Chondrocyte (in vitro differentiated cells): ENCODE results near the gene PGC. TPM values are rescaled to one million over a fixed set of nuclear protein-coding genes. Genes with fewer than 3 reads are reported as not detected.

Source experiments
- DNase-seq: peaks from one replicate; pipeline ENCODE4 v3.0.0; 2021; ENCODE audit warnings: mixed read lengths, low spot score
- H3K27ac Mint-ChIP-seq: one replicate; pipeline ENCODE4 v1.8.0; 2021; ENCODE audit warnings: mild to moderate bottlenecking, moderate library complexity, mixed read lengths; ENCODE audit not compliant: unreplicated experiment
- H3K27me3 Mint-ChIP-seq: 2 replicates; pipeline ENCODE4 v1.8.0; 2021; ENCODE audit warnings: low read depth, mixed read lengths
- H3K36me3 Mint-ChIP-seq: 2 replicates; pipeline ENCODE4 v1.8.0; 2021; ENCODE audit warnings: low read depth, mixed read lengths
- H3K4me1 Mint-ChIP-seq: 2 replicates; pipeline ENCODE4 v1.8.0; 2021; ENCODE audit warnings: low read depth, mild to moderate bottlenecking, mixed read lengths
- H3K4me3 Mint-ChIP-seq: one replicate; pipeline ENCODE4 v1.8.0; 2021; ENCODE audit warnings: mild to moderate bottlenecking, moderate library complexity, mixed read lengths; ENCODE audit not compliant: unreplicated experiment
- H3K9me3 Mint-ChIP-seq: 2 replicates; pipeline ENCODE4 v1.8.0; 2021; ENCODE audit warnings: low read depth, mixed read lengths
- CTCF ChIP-seq: fragments of 200-600 bp; sonication (generic); IDR thresholded peaks from 2 replicates; pipeline ENCODE4 v1.5.0; 2021; ENCODE audit warnings: antibody characterized with exemption, mild to moderate bottlenecking, moderate library complexity
- total RNA-seq: library from RNA; stranded (reverse); gene quantifications from 3 replicates; pipeline ENCODE4 v1.2.1, GENCODE V29; 2021

PGC gene
- total RNA-seq, 1 donor from 2014 or later, result not detected

- Mint-ChIP-seq H3K4me1 (peaks cover 35% of the 10 kb centered on the region), H3K36me3 (no peaks in the 10 kb centered on the region), H3K27ac (peak overlapping the region; percentile 68), H3K4me3 (peak overlapping the region; percentile 68), H3K9me3 (no peaks in the 10 kb centered on the region), H3K27me3 (no peaks in the 10 kb centered on the region)
- no peak for TF ChIP-seq CTCF
- no peak for DNase-seq
Measured at GRCh38 chr6:41734666-41735426, 12.4 kb downstream of the PGC start.

- H3K9me3 Mint-ChIP-seq, result no peaks in the 10 kb centered on the region
- no peaks in the 10 kb centered on the region for H3K36me3 Mint-ChIP-seq
- peaks cover 32% of the 10 kb centered on the region for H3K4me1 Mint-ChIP-seq
- peak overlapping the region; percentile 84 for H3K4me3 Mint-ChIP-seq
- H3K27ac Mint-ChIP-seq, result peak overlapping the region; percentile 91
- TF ChIP-seq CTCF, result no peak
- peak; percentile 86 for DNase-seq
- H3K27me3 Mint-ChIP-seq, result no peaks in the 10 kb centered on the region
Measured at GRCh38 chr6:41733707-41734665, 13.2 kb downstream of the PGC start.

DNA sequence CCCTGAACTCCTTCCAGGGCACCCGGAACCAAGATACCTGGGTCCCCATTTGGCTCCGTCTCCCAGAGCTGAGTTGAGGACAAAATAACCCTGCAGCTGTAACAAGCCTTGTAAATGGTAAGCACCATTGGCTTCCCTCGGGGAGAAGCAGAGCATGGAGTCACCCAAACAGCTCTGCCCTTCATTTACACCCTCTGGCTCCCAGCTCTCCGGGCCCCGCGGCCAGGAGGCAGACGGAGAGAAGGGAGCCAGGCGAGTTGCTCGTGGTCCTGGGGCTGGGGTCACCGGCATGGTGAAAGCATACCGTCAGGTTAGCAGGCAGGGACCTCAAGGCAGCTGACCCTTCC, 13.9 kb downstream of the PGC start:
- no peaks in the 10 kb centered on the region for H3K36me3 Mint-ChIP-seq
- DNase-seq, result peak; percentile 46
- peaks cover 30% of the 10 kb centered on the region for H3K4me1 Mint-ChIP-seq
- no peaks in the 10 kb centered on the region for H3K9me3 Mint-ChIP-seq
- no peak for TF ChIP-seq CTCF
- no peaks in the 10 kb centered on the region for H3K27me3 Mint-ChIP-seq
- H3K27ac Mint-ChIP-seq, result peak overlapping the region; percentile 91
- peak overlapping the region; percentile 84 for H3K4me3 Mint-ChIP-seq

DNA sequence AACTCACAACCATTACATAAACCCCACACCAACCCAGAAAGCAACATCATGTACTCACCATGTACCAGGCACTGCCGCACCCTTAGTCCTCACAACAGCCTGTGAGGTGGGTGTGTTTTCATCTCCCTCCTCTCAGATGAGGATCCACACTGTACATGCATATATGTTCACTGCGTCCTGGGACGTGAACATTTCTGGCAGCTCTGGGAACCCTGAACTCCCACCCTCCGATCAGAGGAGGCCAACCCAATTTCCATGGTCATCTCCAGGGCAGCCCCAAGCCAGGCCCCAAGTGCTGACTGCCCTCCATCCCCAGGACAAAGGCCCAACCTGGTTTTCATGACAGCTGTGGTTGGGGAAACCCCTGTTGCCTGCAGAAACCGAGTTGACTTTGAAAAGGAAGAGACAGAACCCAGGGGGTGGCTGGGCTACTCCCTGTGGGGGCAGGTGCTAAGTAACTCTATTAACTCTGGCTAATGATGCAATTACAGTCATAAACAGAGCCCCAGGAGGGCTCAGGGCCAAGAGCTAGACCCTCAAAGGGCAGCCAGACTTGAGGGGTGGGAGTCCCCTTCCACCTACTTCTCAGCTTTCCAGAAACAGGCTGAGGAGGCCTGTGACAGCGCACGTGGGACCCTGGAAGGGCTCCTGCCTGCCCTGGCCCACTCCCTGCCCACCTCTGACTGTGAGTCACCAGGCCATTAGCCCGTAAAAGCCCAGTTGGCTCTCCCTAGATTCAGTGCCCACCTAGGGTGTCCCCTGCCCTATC, 14.4 kb downstream of the PGC start:
- DNase-seq, result peak; percentile 41
- Mint-ChIP-seq H3K36me3 (no peaks in the 10 kb centered on the region), H3K4me3 (peak overlapping the region; percentile 84), H3K27me3 (no peaks in the 10 kb centered on the region), H3K27ac (peak overlapping the region; percentile 46), H3K9me3 (no peaks in the 10 kb centered on the region), H3K4me1 (peaks cover 30% of the 10 kb centered on the region)
- TF ChIP-seq CTCF, result no peak

DNA sequence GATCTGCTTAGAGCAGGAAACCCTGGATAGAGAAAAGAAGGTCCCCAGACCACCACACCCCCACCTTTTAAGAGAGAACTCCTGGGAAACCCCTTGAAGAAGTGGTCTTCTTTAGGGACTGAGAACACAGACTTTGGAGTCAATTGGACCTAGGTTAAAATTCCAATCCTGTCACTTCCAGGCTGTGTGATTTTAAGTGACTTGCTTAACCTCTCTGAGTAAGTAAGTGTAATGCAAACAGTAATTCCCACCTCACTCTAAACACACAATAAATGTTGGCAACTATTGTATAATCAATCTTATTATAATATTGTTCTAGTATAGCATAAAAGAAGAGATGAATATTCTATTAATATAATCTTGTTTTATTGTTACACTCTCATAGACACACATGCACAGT, 15.0 kb downstream of the PGC start:
- Mint-ChIP-seq H3K9me3 (no peaks in the 10 kb centered on the region), H3K4me1 (peaks cover 30% of the 10 kb centered on the region)

More for the DNA sequence above, 15.0 kb downstream of the PGC start:
- Mint-ChIP-seq H3K36me3 (no peaks in the 10 kb centered on the region), H3K4me3 (no peak overlapping the region), H3K27ac (peak overlapping the region; percentile 46), H3K27me3 (no peaks in the 10 kb centered on the region)
- TF ChIP-seq CTCF, result no peak
- no peak for DNase-seq
